GM12801 (cell line): ENCODE measurements around the gene XAGE2.

Source experiments
- TF ChIP-seq, protein P1 (sequence below): IDR thresholded peaks from one replicate; pipeline ENCODE4 v1.5.1; 2011; ENCODE audit warnings: control low read depth; ENCODE audit not compliant: insufficient read length; ENCODE audit errors: extremely low read depth

The XAGE2 gene

DNA sequence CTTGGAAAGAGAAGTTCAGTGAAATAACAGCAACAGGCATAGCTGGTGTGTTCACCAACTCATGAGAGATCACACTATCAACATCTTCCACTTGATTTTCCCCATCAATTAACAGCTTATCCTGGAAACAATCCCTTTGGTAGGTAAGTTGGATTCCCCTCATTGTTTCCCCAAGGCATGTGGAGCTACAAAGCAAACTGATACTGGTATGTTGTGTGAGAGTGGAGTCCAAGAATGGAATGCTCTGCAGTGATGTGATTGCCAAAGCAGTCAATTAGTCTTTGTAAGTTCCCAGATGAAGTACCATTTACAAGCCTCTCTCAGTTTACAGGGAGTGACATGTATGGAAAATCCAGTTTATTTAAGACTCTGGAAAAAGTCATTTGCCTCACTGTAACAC lies 13.7 kb upstream of the XAGE2 start:
- TF ChIP-seq, protein P1, sequence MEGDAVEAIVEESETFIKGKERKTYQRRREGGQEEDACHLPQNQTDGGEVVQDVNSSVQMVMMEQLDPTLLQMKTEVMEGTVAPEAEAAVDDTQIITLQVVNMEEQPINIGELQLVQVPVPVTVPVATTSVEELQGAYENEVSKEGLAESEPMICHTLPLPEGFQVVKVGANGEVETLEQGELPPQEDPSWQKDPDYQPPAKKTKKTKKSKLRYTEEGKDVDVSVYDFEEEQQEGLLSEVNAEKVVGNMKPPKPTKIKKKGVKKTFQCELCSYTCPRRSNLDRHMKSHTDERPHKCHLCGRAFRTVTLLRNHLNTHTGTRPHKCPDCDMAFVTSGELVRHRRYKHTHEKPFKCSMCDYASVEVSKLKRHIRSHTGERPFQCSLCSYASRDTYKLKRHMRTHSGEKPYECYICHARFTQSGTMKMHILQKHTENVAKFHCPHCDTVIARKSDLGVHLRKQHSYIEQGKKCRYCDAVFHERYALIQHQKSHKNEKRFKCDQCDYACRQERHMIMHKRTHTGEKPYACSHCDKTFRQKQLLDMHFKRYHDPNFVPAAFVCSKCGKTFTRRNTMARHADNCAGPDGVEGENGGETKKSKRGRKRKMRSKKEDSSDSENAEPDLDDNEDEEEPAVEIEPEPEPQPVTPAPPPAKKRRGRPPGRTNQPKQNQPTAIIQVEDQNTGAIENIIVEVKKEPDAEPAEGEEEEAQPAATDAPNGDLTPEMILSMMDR, result no peak

DNA sequence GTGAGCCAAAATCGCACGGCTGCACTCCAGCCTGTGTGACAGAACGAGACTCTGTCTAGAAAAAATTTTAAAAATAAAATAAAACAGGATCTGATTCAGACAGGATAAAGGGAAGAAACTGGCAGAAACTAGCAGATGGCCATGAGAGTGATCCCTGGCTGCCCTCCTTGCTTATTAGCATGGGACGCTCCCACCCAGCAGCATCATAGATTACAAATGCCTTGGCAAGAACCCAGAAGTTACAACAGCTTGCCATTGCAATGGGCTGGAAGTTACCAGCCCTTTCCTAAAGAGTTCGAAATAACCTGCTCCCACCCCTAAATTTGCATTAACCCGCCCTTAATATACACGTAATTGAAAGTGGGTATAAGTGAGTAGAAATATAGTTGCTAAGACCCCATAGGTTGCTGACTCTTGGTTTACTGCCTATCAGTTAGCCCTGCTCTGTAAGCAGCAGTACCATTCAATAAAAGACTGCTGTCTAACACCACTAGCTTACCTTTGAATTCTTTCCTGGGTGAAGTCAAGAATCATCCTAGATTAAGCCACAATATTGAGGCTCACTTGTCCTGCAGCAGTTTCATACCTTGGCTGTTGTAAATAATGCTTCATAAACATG lies 9.1 kb upstream of the XAGE2 start:
- TF ChIP-seq, protein P1, result no peak

DNA sequence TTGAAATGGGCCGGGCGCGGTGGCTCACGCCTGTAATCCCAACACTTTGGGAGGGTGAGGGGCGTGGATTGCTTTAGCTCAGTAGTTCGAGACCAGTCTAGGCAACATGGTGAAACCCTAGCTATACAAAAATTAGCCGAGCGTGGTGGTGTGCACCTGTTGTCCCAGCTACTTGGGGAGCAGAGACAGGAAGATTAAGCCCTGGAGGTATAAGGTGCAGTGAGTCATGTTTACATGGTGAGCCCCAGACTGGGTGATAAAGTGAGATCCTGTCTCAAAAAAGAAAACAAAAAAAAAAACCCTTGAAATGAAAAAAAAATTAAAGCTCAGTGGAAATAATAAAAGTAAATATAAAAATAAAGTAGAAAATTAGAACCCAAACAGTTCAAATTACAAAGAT lies 6.9 kb upstream of the XAGE2 start:
- TF ChIP-seq, protein P1, result no peak

DNA sequence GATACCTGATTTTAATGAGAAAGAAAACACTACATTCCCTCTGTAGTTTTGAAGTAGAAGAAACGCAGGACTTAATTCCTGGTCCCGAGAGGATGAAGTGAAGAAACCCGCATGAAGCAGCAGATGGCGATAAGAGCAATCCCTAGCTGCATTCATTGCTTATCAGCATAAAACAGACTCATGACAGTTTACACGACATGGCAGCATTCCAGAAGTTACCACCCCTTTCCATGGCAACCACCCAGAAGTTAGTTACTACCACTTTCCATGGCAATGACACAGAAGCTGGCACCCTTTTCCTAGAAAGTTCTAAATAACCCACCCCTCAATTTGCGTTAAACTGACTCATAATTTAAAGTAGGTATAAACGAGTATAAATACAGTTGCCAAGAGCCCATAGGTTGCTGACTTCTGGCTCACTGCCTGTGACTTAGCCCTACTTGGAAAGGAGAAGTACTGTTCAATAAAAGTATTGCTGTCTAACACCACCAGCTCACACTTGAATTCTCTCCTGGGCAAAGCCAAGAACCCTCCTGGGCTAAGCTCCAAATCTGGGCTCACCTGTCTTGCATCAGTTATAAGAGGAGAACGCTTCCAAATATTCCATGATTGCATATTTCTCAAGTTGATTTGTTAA lies 5.5 kb upstream of the XAGE2 start:
- TF ChIP-seq, protein P1, result no peak

DNA sequence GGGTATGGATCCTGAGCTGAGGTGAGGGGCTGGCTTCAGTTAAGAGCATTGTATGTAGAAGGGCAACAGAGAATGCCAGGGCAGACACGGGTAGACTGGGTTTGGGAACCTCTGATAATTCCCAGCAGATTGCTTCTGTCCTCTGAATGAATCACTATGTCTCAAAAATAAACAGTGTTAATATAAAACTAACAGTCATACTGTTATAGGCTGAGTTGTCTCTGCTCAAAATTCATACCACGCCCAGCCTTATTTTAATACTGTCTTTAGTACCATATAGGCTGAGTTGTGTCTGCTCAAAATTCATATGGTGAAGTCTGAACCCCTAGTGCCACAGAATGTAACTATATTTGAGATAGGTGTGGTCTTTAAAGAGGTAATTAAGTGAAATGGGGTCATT lies 10.0 kb downstream of the XAGE2 start:
- TF ChIP-seq, protein P1, result no peak

DNA sequence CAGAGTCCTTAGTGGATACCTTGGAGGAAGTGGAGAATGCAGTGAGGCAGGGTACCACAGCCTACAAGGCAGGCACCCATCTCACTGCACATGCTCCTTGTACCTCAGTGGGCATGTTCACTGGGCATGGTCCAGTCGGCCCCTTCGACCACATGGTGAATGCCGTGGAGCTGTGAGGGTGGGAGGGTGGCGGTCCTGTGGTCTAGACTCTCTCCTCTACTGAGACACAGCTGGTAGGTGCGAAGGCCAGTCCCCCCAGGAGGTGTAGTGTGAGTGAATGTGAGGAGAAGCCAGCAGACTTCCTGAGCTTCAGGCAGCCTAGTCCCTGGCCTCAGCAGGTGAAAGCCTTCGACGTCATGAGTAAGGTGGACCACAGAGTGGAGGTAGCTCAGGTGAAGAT lies 12.2 kb downstream of the XAGE2 start:
- TF ChIP-seq, protein P1, result no peak

DNA sequence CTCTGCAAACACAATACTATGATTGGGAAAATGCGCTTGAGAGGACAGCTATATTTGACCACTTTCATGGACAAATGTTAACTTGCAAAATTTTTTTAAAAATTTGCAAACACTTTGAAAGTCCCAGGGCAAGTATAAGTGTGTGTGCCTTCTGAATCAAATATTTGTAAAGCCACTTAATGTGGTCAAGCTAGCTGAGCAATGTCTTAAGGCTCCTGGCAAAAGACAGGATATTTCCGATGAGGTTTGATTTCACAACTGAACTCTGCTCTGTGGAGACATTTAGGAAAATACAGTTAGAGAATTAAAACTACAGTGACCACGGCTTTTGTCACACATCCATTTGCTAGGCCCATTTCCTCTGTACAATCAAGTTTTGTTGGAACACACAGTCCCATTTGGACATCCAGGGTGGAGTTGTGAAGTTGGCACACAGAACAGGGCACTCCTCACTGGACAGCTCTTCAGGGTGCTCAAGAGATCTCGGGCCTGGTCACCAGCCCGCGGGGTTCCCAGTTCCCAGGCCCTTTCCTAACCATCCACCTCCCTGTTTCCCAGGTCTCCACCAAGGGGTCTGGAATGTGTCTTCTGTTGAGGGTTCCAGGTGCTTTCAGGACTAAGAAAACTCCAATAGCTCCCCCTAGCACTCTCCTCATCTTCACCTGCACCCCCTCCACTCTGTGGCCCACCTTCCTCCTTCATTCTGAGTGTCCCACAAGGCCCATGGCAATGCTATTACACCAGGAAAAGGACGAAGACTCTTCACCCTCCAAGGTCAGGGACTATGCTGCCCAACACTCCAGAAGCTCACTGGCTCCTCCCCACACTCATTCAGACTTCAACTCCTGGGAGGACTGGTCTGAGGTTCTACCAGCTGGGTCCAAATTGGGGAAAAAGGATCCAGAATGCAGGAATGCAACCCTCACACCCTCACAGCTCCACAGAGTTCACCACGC lies 41.9 kb downstream of the XAGE2 start:
- TF ChIP-seq, protein P1, result no peak
